GM18508 (cell line): Measurements from ENCODE around the gene CD9.
"Not testable (repeated sequence)": the region's sequence is repeated elsewhere in the genome, so short reads cannot be mapped to it uniquely, and the experiment has no call there.

Experiments
- ATAC-seq: cut with Tn5 transposase; IDR thresholded peaks from one replicate; pipeline ENCODE4 v1.9.1; 2021; ENCODE audit warnings: moderate number of reproducible peaks; ENCODE audit not compliant: insufficient read depth, unreplicated experiment

Gene CD9

DNA sequence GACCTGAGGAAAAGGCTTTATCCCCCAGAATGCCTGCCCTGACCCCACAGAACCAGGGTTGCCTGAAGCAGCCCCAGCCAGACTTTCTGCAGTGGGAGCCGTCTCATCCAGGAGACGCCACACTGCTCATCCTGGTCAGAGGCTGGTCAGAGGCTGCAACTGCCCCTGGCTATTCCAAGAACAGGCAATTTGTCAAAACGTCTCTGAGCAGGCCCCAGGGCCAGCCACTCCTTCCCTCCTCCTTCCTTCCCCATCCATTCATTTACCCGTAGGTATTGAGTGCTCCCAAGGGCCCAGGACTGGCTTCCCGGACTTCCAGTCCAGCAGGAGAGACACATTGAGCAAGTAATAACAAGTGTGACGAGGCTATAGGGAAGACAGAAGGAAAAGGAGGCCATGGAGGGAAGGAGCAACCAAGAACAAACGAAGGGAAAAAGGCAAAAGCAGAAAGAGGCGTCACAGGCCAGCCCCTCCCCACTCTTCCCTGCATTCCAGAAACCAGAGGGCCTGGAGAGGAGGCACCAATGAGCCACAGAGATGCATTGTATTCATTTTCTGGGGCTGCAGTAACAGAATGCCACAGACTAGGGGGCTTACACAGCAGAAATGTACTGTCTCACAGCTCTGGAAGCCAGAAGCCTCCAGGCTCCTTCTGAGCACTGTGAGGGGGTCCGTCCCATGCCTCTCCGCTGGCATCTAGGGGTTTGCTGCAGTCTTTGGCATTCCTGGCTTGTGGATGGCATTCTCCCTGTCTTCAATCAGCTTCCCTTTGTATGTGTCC is 21.0 kb upstream of the CD9 start:
- ATAC-seq: no peak

DNA sequence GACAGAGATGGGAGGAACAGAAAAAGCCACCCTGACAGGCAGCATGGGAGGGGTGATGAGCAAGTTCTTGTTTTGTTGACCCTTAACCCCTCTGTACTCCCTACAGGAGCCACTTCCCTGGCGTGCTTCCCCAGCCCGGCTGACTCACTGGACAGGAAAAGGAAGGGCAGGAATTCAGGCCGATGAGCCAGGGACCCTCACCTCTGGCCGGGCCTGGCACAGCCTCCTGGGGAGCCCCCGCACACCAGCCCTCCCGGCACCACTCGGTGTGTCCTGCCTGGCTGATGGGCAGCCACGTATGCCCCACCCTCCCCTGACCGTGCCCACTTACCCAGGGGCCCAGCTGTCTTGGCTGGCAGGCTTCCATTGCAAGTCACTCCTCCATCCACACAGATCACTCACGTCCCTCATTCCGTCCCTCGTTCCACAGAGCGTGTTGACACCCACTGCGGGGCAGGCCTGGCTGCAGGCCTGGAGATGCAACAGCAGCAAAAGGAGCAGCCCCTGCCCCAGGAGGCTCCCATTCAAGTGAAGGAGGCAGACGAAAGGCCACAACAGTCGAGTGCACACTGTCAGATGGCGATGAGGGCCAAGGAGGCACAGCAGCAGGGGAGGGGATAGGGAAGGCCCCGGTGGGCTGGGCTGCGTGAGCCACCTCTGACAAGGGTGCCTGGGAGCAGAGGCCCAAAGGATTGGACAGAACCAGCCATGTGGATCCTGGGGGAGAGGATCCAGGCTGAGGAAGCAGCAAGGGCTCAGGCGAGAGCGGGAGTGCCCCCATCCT is 19.7 kb upstream of the CD9 start:
- no peak for ATAC-seq

DNA sequence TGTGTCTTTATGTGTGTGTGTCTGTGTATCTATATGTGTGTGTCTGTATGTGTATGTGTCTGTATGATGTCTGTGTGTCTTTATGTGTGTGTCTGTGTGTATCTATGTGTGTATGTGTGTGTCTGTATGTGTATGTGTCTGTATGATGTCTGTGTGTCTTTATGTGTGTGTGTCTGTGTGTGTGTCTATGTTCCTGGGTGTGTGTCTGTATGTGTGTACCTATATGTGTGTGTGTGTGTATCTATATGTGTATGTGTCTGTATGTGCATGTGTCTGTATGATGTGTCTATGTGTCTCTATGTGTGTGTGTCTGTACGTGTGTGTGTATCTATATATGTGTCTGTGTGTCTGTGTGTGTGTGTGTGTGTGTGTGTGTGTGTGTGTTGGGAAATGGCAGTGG is 19.0 kb upstream of the CD9 start:
- ATAC-seq: no peak

DNA sequence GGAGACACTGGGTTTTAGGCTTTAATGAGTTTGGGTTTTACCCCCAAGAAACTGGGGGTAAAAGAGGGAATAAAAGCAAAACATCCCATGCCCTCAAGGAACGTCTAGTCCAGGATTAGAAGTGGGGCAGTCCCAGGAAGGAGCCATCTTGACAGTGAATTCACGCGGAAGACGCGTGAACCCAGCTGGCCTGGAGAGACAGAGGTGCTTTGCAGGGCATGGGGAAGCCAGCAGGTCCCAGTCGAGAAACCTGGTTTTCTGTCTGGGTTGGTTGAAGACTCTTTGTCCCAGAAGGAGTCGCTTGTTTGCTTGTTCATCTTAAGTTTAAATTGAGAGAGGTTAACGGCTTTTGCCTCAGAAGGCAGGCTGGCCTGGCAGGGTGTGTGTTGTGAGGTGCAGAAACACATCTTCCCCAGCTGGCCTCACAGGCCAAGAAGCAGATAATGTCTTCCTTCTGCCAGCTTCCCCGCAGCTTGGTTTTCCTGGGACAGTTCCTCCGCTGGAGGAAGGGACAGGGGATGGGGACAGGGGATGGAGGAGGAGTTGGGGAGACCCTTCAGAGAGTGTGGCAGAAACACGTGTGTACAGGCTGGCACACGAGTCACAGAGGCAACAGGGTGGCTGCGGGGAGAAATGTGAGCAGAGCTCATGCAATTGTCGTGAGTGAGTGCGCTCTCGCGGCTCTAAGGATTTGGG is 18.5 kb upstream of the CD9 start:
- ATAC-seq: no peak

DNA sequence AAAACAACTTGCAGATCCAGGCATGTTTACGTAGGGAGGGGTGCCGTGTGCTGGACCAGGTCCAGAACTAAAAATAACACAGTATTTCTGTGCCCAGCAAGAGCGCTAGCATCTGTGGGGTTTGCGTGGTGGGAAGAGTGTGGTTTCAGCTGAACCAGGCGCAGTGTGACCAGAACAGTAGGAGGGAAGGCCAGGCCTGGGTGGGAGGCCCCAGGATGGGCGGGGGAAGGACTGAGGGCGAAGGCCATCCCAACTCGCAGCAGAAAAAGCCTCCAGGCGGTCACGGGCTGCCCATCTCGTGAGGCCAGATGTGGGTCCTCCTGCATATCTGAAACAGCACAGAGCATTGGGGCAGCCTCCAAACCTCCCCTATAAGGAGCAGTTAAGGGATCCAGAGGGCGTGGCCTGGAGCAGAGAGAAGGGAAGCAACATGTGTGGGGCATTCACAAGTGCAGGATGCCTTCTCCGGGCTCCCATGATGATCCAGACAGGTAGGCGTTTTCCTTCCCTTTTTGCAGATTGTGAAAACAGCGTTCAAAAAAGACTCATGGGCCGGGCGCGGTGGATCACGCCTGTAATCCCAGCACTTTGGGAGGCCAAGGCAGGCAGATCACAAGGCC is 17.8 kb upstream of the CD9 start:
- ATAC-seq: no peak

DNA sequence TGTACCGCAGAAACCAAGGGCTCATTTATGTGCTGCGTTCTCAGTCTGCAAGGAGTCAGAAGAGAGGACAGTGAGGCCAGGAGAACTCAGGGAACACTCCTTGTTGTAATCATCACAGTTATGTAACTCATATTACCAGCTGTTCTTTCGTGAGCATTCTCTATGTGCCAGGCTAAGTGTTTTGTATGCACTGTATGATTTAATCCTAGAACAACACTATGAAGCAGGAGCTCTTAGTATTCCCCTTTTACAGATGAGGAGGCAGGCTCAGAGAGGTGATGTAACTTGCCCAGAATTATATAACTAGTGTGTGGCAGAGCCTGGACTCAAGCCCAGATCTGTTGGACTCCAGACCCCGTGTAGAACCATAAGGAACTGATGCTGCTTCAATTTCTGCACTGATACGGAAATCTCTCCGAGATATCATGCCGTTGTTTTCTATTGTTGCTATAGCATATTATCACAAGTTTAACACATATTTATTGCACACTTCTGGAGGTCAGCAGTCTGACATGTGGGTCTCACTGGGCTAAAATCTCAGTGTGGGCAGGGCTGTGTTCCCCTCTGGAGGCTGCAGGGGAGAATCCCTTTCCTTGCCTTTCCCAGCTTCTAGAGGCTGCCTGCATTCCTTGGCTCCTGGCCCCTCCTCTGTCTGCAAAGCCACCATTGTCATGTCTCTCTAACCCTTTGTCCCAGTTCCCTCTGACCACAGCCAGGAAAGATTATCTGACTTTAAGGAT is 16.3 kb upstream of the CD9 start:
- no peak for ATAC-seq

DNA sequence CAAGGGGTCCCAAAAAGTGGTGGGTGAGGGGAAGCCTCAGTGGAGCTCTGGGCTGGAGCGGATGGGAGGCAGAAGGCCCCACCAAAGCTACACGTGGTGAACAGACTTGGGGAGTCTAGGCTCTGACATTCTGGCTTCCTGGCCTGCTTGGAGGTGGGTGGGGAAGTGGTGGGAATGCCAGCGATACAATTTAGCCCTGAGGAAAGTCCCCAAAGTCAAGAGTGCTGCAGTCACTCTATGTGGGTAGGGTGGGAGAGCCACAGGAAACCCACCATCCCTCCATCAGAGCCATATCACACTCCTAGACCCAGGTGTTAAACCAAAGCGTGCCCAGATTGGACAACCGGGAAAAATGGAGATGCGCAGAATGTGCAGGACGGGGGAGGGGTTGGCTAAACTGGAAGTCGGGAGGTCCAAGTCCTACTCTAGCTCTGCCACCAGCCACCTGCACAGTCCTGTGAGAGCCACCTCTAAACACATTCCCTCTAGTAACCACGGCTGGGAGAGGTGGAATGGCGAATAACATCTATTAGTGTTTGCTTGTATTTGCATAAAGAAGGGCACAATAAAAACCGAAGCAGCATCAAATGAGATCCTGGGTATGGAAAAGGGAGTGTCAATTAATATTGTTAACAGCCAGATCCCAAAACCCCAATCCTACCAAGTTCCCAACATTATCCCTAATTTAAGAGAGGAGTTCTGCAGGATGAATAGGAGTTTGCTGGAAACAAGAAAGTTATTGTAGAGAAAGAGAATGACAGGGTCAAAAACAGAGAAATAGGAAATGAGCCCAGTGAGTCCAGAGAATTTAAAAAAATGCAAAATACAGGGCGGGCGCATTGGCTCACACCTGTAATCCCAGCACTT is 14.0 kb upstream of the CD9 start:
- no peak for ATAC-seq

DNA sequence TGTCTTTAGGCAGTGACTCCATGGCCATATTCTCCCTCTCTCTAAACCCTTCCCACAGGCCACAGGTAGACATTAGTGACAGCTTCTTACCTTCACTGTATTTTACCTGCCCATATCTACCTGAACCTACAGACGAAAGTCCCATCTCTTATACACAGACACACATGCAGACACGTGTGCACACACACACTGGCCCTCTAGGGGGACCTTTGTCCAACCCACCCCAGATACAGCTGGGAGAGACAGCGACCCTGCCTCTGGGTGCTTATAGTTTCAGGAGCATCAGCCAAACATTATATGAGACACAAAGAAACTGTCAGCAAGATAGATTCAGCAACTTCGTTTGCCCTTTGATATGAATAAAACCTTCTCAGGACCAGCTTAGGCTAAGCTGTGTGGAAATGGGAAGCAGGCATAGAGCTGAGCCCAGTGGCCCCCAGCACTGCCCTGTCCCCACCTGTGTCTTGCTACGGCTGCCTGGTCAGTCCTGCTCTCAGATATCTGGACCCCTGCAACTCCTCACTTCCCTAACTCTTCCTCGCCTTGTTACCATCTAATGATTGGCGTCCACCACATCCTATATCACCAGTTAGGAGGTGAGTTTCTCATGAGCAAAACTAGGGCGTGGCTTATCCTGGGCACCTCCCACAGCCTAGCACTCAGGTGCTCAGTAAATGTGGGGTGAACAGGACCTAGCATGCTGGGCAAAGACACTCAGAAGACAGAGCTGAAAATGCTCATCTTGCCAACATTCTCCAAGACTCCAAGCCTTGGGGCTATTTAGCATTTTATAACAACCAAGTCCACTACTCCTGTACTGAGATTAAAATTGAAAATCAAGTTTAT is 12.0 kb upstream of the CD9 start:
- no peak for ATAC-seq

DNA sequence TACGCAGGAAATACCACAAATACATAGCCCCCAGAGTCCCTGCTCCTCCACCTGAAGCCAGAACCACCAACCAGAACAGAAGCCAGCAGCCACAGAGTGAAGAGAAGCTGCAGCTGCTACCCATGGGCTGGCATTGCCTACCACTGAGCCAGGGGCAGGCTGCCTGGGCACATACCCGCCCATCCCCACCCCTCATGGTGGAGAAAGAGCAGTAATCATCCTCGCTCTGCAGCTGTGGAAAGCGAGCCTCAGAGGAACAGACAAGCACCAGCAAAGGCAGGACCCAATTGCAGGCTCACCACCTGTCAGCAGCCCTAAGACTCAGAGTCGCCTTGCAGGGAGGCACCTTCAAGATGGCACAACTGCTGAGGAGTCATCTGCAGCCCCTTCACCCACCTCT is 11.2 kb upstream of the CD9 start:
- ATAC-seq: no peak

DNA sequence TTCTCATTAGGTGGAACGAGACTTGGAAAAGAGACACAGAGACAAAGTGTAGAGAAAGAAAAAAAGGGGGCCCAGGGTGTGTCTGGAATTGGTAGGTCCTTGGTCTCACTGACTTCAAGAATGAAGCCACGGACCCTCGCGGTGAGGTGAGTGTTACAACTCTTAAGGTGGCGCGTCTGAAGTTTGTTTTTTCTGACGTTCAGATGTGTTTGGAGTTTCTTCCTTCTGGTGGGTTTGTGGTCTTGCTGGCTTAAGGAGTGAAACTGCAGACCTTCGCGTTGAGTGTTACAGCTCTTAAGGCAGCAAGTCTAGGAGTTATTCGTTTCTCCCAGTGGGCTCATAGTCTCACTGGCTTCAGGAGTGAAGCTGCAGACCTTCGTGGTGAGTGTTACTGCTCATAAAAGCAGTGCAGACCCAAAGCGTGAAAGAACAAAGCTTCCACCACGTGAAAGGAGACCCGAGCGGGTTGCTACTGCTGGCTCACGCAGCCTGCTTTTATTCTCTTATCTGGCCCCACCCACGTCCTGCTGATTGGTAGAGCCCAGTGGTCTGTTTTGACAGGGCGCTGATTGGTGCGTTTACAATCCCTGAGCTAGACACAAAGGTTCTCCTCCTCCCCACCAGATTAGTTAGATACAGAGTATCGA is 10.1 kb upstream of the CD9 start:
- not testable (repeated sequence) for ATAC-seq

DNA sequence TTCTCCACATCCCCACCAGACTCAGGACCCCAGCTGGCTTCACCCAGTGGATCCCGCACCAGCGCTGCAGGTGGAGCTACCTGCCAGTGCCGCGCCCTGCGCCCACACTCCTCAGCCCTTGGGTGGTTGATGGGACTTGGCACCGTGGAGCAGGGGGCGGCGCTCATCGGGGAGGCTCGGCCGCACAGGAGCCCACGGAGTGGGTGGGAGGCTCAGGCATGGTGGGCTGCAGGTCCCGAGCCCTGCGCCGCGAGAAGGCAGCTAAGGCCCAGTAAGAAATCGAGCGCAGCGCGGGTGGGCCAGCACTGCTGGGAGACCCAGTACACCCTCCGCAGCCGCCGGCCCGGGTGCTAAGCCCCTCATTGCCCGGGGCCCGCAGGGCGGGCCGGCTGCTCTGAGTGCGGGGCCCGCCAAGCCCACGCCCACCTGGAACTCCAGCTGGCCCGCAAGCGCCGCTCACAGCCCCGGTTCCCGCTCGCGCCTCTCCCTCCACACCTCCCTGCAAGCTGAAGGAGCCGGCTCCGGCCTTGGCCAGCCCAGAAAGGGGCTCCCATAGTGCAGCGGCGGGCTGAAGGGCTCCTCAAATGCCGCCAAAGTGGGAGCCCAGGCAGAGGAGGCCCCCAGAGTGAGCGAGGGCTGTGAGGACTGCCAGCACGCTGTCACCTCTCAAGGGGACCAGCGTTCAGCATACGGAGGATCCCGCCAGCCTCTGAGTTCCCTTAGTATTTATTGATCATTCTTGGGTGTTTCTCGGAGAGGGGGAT is 9.3 kb upstream of the CD9 start:
- ATAC-seq: not testable (repeated sequence)

DNA sequence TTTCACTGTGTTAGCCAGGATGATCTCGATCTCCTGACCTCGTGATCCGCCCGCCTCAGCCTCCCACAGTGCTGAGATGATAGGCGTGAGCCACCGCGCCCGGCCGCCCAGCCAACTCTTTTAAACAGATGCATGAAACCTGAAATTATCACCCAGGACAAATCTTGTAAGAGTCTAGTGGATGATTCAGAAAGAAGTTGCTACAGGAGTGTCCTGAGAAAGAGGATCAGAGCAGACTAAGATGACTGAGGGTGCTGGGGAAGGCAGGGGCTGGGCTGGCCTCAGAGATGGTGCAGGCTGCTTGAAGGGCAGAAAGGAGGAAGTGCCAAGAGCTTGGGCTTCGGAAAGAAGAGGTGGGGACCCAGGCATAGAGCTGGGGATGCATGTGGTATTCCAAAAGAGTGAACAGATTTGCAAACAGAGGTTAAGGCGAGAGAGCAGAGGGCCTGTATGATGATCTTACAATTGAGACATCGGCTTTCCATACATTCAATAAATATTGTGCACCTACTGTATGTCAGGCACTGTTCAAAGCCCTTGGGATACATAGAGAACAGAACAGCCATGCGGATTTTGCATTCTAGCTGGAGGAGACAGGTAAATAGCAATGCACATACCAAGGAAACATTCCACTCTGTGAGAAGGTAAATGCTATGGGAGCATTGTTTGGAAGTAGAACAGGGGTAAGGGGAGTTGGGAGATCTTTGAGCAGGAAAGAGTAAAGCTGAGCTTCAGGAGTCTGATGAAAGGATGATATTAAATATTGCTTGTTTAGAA is 7.4 kb upstream of the CD9 start:
- no peak for ATAC-seq

DNA sequence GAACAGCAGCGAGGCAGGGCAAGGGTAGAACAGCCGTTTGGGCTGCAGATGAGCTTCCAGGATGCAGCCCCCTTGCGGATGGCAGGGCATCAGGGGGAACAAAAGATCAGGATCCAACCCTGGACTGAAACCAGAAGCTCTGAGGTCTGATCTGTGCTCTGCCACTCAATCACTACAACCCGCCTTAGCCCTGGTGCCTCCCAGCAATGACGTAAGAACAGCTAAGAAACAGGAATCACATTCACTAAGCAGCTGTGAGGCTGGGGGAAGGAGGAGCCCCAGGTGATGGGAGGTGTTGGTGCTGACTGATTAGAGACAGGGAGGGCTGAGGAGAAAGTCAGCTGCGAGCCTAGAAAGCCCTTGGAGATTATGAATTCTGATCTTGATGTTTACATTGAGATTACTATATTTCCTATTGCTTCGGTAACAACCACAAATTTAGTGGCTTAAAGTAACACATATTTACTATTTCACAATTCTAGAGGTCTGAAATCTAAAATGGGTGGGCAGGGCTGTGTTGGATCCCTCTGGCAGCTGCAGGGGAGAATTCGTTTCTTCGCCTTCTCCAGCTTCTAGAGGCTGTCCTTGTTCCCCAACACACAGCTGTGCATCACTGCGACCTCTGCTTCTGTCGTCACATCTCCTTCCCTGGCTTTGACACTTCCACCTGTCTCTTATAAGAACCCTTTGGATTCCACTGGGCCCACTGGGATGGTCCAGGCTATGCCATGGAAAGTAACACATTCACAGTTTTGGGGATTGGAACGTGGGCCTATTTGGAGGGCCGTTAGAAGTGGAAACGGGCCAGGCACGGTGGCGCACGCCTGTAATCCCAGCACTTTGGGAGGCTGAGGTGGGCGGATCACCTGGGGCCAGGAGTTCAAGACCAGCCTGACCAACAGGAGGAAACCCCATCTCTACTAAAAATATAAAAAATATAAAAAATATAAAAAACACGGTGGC is 6.1 kb upstream of the CD9 start:
- ATAC-seq: no peak

DNA sequence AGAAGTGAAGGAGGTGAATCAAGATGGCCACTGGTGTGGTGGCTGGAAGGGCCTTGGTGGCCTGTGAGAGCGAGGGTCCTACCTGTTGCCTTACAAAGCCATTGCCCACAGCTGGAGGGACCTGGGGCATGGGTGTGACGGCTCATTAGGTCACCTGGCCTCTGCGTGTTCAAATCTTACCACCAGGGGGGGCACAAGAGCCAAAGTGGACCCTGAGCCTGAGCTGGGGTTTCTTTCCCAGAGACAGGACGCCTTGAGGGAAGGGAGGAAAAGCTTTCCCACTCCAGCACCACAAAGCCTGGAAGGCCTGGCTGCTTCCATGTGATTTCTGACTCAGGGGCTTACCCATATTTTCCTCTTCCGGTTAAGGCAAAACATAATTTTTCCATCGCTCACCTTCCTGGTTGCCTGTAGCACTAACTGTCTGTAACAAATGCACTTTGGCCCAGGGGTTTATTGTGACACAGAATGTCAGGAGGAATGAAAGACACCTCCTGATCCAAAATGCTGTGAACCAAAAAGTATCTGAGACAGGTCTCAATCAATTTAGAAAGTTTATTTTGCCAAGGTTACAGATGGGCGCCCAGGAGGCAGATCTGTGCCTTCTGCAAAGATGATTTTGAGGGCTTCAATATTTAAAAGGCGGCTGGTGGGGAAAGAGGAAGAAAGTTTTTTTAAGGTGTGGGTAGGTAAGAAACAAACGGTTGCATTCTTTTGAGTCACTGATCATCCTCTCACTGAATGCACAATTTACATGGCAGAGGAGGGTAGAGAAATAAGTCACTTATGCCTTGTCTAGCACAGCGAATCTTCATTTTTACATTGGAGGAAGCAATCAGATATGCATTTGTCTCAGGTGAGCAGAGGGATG is 4.3 kb upstream of the CD9 start:
- ATAC-seq: no peak
